ENCODE data around the gene GOLGA8K.
"Not testable (repeated sequence)": the region's sequence is repeated elsewhere in the genome, so short reads cannot be mapped to it uniquely, and the experiment has no call there.

Gene GOLGA8K, protein sequence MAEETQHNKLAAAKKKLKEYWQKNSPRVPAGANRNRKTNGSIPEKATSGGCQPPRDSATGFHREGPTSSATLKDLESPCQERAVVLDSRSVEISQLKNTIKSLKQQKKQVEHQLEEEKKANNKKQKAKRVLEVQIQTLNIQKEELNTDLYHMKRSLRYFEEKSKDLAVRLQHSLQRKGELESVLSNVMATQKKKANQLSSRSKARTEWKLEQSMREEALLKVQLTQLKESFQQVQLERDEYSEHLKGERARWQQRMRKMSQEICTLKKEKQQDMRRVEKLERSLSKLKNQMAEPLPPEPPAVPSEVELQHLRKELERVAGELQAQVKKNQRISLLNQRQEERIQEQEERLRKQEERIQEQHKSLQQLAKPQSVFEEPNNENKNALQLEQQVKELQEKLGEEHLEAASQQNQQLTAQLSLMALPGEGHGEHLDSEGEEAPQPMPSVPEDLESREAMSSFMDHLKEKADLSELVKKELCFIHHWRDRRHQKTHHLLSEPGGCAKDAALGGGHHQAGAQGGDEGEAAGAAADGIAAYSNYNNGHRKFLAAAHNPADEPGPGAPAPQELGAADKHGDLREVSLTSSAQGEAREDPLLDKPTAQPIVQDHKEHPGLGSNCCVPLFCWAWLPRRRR

DNA sequence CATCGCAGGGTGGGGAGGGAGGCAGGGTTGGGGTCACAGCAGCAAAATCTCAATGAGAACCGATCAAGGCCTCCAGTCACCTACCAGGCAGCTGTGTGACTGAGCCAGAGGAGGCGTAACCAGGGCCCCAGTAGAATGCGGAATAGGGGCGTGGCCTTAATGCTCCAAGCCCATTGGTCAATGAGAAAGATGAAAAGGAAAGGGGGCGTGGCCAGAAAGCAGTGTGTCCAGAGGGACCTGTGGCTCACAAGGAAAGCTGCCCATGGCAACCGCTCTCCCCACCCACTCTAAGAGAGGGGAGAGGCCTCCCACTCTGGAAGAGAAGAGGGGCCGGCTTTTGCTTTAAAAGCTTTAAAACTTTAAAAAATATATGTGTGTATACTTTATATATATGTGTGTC lies at the start of gene GOLGA8K:
GOLGA8K (minus strand) TSS at position 101 of the 400 bp plus-strand sequence; CDS start at position 3, 98 bp downstream.
- not testable (repeated sequence) for DNase-seq (ENCODE audit: low read depth); H3K4me3 ChIP-seq (ENCODE audit: low read depth, low read length)

- not testable (repeated sequence) for H3K4me3 ChIP-seq (ENCODE audit: low read depth, low read length); DNase-seq (ENCODE audit: low read depth)
Observed at GRCh38 chr15:32440445-32440977, 37.4 kb upstream of the GOLGA8K start.

GRCh38 chr15:32434102-32434963 lies 31.2 kb upstream of the GOLGA8K start:
- H3K4me3 ChIP-seq (ENCODE audit: low read depth, low read length); DNase-seq (ENCODE audit: low read depth): not testable (repeated sequence)

DNA sequence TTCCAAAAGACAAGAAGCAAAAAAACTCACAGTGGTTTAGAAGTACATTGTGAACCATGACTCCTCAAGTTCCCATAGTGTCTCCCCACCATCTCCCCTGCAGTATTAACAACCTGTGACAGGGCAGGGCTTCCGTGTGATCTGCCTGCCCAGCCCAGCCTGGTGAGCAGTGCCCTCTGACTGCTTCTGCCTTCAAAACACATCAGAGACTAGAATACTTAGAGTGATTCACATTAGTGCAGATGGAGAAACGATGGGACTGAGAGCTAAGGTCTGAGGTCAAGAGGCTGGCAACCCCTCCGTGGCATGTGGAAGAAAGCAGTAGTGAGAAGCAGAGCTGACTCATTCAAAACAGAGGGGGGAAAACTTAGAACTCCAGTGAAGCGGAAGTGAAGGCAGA lies 24.5 kb upstream of the GOLGA8K start:
- DNase-seq (ENCODE audit: low read depth); H3K4me3 ChIP-seq (ENCODE audit: low read depth, low read length): not testable (repeated sequence)

- not testable (repeated sequence) for DNase-seq (ENCODE audit: low read depth); H3K4me3 ChIP-seq (ENCODE audit: low read depth, low read length)
Observed at GRCh38 chr15:32426511-32426910, 23.4 kb upstream of the GOLGA8K start.

DNA sequence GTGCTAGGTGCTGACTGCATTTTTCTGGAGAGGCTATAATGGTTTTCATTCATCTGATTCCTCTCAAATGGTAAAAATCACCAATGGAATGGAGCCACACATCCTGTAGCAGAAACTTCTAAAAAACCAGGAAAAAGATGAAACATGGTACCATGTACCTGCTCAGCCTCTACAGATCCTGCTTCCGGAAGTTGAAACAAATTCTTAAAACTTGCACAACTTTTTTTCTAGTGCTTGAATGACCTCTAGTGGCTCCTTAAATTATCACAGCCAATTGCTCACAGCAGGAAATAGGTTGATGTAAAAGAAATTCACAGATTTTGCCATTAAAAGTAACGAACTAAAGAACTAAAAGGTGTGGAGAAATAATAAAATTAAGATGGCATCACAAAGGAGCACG lies 4.8 kb upstream of the GOLGA8K start:
- not testable (repeated sequence) for H3K4me3 ChIP-seq (ENCODE audit: low read depth, low read length); DNase-seq (ENCODE audit: low read depth)

GRCh38 chr15:32396522-32396921 lies 6.6 kb downstream of the GOLGA8K start:
- H3K4me3 ChIP-seq (ENCODE audit: low read depth, low read length); DNase-seq (ENCODE audit: low read depth): not testable (repeated sequence)

DNA sequence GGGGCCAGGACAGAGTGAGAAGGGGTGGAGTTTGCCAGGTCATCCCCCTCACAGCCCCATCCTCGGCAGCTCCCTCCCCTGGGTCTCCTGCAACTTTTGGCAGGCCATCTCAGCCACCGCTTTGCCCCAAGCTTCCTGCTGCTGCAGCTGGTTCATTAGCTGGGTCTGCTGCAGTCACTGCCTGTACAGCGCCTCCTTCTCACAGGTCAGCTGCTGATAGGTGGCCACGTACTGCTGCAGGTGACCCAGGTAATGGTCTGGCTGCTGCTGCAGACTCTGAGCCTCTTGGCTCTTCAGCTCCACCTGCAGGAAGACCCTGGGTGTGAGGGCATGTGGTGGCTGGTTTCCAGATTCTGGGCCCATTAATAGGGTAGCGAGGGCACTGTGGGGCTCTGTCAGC lies 8.3 kb downstream of the GOLGA8K start:
- not testable (repeated sequence) for DNase-seq (ENCODE audit: low read depth); H3K4me3 ChIP-seq (ENCODE audit: low read depth, low read length)

DNA sequence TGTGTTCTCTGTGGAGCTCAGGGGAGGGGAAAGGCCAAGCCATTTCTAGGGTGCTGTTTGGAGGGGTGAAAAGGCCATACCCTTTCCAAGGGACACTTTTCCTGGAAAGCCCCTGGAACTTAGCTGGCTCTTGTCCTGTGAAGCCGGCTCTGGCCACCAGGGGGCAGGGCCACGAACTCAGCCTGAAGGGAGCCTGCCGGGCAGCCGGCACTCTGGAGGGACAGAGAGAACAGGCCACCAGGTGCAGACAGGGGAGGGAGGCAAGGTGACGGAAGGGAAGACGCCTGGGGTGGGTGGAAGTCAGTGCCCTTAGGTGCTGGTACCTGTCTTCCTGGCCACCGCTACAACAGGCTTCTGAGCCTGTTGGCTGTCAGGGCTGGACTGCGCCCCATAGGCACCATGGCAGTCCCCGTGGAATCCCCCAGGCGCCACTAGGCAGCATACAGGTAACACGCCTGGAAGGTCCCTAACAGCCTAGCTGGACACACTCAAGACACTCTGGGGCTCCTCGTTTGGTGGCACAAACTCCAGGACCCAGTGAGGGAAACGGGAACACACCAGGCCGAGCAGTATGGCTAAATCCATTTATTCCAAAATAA lies 14.9 kb downstream of the GOLGA8K start:
- DNase-seq (ENCODE audit: low read depth); H3K4me3 ChIP-seq (ENCODE audit: low read depth, low read length): not testable (repeated sequence)

DNA sequence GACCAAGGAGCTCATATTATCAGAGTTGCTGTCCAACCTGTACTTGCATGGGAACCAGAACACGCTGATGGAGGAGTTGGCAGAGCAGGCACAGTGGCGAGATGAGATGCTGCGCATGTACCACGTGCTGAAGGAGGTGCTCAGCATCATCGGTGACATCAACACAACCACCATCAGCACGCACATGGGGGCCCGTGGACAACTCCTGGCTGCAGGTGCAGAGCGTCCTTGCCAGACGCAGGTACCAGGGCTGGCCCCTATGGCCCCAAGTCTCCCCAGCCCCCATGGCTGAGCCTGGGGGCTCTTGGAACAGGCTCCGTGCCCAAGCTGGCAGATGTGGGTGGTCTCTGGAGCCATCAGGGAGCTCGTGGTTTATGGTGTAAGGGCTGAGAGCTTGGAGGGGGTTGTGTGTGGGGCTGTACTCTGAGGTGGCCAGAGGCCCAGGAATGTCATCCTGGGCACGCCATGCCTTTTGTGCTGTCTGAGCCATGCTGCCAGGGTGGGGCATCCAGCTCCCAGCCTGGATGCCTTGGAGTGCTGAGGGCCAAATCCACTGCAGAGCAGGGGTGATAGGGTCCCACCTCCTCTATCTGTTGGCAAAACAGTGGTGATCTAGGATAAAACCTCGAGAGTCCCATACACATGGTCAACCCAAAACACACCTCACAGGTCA lies 17.1 kb downstream of the GOLGA8K start:
- H3K4me3 ChIP-seq (ENCODE audit: low read depth, low read length); DNase-seq (ENCODE audit: low read depth): not testable (repeated sequence)

DNA sequence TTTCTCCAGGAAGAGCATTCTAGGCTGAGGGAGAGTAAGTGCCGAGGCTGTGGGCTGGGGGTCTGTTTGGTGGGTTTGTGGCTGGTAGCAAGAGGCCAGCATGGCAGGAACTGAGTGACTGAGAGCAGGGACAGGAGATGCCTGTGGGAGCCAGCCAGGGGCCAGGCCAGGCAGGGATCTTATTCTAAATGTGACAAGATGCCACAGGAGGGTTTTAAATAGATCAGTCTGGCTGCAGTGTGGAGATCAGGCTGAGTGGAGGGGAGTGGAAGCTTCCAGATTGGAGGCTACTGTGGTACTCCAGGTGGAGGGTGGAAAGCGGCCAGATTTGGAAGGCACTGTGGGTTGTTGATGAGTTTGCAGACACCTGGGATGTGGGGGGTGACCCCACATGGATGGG lies 28.9 kb downstream of the GOLGA8K start:
- DNase-seq (ENCODE audit: low read depth); H3K4me3 ChIP-seq (ENCODE audit: low read depth, low read length): not testable (repeated sequence)

DNA sequence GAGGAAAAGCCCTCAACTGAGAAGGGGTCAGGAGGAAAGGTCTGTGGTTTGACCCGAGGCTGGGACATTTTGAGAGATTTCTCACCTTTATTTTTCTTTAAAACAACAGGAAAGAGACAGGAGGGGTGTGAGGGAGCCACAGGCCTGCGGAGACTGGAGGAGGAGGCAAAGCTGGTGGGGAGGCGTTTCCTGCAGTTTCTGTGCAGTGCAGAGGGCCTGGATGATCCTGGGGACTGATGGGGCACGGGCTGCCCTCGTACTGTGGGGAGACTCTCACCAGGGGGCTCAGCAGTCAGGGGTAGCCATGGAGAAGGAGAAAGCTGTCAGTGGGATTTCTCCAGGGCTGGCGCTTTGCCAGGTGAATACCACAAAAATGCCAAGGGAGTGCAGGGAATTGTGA lies 29.4 kb downstream of the GOLGA8K start:
- H3K4me3 ChIP-seq (ENCODE audit: low read depth, low read length); DNase-seq (ENCODE audit: low read depth): not testable (repeated sequence)

- not testable (repeated sequence) for H3K4me3 ChIP-seq (ENCODE audit: low read depth, low read length); DNase-seq (ENCODE audit: low read depth)
Observed at GRCh38 chr15:32372075-32372474, 31.0 kb downstream of the GOLGA8K start.

GRCh38 chr15:32370526-32370925 lies 32.6 kb downstream of the GOLGA8K start:
- H3K4me3 ChIP-seq (ENCODE audit: low read depth, low read length); DNase-seq (ENCODE audit: low read depth): not testable (repeated sequence)

GRCh38 chr15:32370064-32370463 lies 33.0 kb downstream of the GOLGA8K start:
- not testable (repeated sequence) for H3K4me3 ChIP-seq (ENCODE audit: low read depth, low read length); DNase-seq (ENCODE audit: low read depth)

GRCh38 chr15:32366492-32366891 lies 36.6 kb downstream of the GOLGA8K start:
- DNase-seq (ENCODE audit: low read depth); H3K4me3 ChIP-seq (ENCODE audit: low read depth, low read length): not testable (repeated sequence)

GRCh38 chr15:32365955-32366354 lies 37.1 kb downstream of the GOLGA8K start:
- H3K4me3 ChIP-seq (ENCODE audit: low read depth, low read length); DNase-seq (ENCODE audit: low read depth): not testable (repeated sequence)

- not testable (repeated sequence) for DNase-seq (ENCODE audit: low read depth)
Observed at GRCh38 chr15:32364944-32365343, 38.1 kb downstream of the GOLGA8K start.

GRCh38 chr15:32363449-32363848 lies 39.6 kb downstream of the GOLGA8K start:
- H3K4me3 ChIP-seq (ENCODE audit: low read depth, low read length); DNase-seq (ENCODE audit: low read depth): not testable (repeated sequence)

More at GRCh38 chr15:32364944-32365343, 38.1 kb downstream of the GOLGA8K start:
- not testable (repeated sequence) for H3K4me3 ChIP-seq (ENCODE audit: low read depth, low read length)

All from skeletal muscle cell (primary cell).